Measurements from ENCODE around the gene TMX4. TPM values are rescaled to one million over a fixed set of nuclear protein-coding genes. Genes with fewer than 3 reads are reported as not detected.

TMX4 gene
- total and polyA plus RNA-seq, 2 of the 4 experiments (the other 2 are of a cell fraction), result 5.4 to 13.6 TPM

DNA sequence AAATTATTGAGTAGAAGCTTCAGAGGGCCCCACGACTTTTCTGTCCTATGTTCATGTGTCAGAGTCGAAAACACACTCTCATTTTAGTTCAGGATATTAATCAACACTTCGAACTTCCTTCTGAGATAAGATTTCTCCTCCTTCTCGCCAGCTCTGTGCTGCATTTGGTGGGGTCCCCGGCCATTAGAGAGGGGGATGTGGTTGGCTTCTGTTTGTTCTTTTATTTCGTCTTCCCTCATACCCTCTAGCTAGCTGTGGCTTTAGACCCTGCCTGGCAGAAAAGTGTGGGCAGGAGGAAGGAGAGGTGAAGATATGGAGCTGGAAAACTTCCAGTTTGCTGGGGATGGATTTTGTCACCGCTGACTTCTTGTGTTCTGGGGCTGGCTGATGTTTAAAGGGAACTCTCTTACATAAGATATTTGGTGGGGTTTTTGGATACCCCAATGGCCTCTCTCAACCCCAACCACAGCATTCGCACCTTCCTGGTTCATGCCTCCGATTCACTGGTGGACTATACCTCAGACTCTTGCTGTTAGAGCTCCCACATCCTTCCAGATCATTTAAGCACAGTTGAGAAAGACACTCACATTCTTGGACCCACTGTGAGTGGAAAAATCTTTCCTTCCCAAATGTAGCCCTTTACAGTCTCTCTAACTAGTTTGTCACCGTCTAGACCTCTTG lies 30.7 kb upstream of the TMX4 start:
- no peak overlapping the region for H4K5ac ChIP-seq (ENCODE audit: low read depth, low read length)
- H3K79me1 ChIP-seq (ENCODE audit: low read depth in 1 of 2, low read length in 2 of 2), result no peaks in the 10 kb centered on the region
- H2AK5ac ChIP-seq (ENCODE audit: low read depth, low read length), result no peak overlapping the region
- peaks cover 2% of the 10 kb centered on the region; the same call in 1 of the 2 replicates for H3K27me3 ChIP-seq (ENCODE audit: control insufficient read depth, insufficient read depth, low read length)
- dilution Hi-C loops (cut with HindIII; ENCODE audit: low sequenced_read_pairs, unreplicated experiment) (no loop called here), intact Hi-C loops (cut with micrococcal nuclease) (no loop called here), in situ Hi-C loops (cut with MboI; ENCODE audit: low sequenced_read_pairs) (loop anchor here (10.0 kb wide), 1 partner anchor 335 kb away; no protein-coding TSS in a partner anchor)
- POLR2A ChIA-PET (ENCODE audit: unreplicated experiment), result no interaction called here
- H2BK120ac ChIP-seq (ENCODE audit: low read depth, low read length), result no peak overlapping the region
- CTCF ChIA-PET, result interaction anchor here (0.9 to 1.0 kb wide), 2 partner anchors 114 to 671 kb away, joined by 3 to 5 read pairs; no protein-coding TSS in a partner anchor
- H4K8ac ChIP-seq (ENCODE audit: low read depth in 2 of 2, low read length in 2 of 2), result no peak overlapping the region
- H3K9ac ChIP-seq (ENCODE audit: low read depth, low read length), result no peak overlapping the region
- no peak overlapping the region for H4K91ac ChIP-seq (ENCODE audit: insufficient read depth, low read depth, low read length)
- no peak overlapping the region for H3K18ac ChIP-seq (ENCODE audit: low read depth, low read length)
- ATAC-seq (ENCODE audit: low read depth) (no peak), DNase-seq (no peak)
- no TSS peak for BruUV-seq (replicated peaks)
- WGBS, 2 experiments (ENCODE audit: extremely low coverage in 2 of 2, insufficient read length in 1 of 2), result no CpG with 5 or more reads among the region's 10 CpGs
- H3K9me1 ChIP-seq (ENCODE audit: insufficient read depth, low read length), result no peaks in the 10 kb centered on the region
- H2AK9ac ChIP-seq (replicated peaks; ENCODE audit: low read depth, low read length, poor library complexity), result no peak overlapping the region
- no peaks in the 10 kb centered on the region for H3K36me3 ChIP-seq (ENCODE audit: control insufficient read depth, insufficient read depth, low read length)
- no peak overlapping the region for H2BK5ac ChIP-seq (ENCODE audit: low read depth, low read length, poor library complexity, severe bottlenecking)
- no peak overlapping the region for H2AFZ ChIP-seq (replicated peaks; ENCODE audit: low read length, poor library complexity)
- no peak overlapping the region for H3K23ac ChIP-seq (ENCODE audit: low read depth, low read length)
- H3K9me3 ChIP-seq (ENCODE audit: control insufficient read depth, insufficient read depth, low read length), result peaks cover 2% of the 10 kb centered on the region
- no peak overlapping the region for H2BK20ac ChIP-seq (ENCODE audit: low read depth, low read length)
- no peaks in the 10 kb centered on the region for H4K20me1 ChIP-seq (ENCODE audit: insufficient read depth, low read length)
- H3K56ac ChIP-seq (ENCODE audit: extremely low read depth, insufficient read depth, low read length), result no peak overlapping the region
- H3K4me2 ChIP-seq (ENCODE audit: low read depth, low read length), result no peak overlapping the region
- TF ChIP-seq BHLHE40 (IDR thresholded peaks at IDR 0.05; ENCODE audit: low read depth, low read length) (no peak), FOS (IDR thresholded peaks at IDR 0.05; ENCODE audit: low read depth, low read length) (no peak), RCOR1 (IDR thresholded peaks at IDR 0.05; ENCODE audit: insufficient replicate concordance, low read length) (no peak), CEBPB (IDR thresholded peaks at IDR 0.05; ENCODE audit: low read depth, low read length) (no peak), NFE2L2 (IDR thresholded peaks at IDR 0.05; ENCODE audit: low read depth, low read length) (no peak), RFX5 (IDR thresholded peaks at IDR 0.05; ENCODE audit: low read depth, low read length) (no peak), RAD21 (IDR thresholded peaks at IDR 0.05; ENCODE audit: low read length) (no peak)
- TF ChIP-seq, protein P1, sequence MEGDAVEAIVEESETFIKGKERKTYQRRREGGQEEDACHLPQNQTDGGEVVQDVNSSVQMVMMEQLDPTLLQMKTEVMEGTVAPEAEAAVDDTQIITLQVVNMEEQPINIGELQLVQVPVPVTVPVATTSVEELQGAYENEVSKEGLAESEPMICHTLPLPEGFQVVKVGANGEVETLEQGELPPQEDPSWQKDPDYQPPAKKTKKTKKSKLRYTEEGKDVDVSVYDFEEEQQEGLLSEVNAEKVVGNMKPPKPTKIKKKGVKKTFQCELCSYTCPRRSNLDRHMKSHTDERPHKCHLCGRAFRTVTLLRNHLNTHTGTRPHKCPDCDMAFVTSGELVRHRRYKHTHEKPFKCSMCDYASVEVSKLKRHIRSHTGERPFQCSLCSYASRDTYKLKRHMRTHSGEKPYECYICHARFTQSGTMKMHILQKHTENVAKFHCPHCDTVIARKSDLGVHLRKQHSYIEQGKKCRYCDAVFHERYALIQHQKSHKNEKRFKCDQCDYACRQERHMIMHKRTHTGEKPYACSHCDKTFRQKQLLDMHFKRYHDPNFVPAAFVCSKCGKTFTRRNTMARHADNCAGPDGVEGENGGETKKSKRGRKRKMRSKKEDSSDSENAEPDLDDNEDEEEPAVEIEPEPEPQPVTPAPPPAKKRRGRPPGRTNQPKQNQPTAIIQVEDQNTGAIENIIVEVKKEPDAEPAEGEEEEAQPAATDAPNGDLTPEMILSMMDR (conservative IDR thresholded peaks at IDR 0.05; ENCODE audit: low read depth, low read length), result no peak
- TF ChIP-seq, protein P2, sequence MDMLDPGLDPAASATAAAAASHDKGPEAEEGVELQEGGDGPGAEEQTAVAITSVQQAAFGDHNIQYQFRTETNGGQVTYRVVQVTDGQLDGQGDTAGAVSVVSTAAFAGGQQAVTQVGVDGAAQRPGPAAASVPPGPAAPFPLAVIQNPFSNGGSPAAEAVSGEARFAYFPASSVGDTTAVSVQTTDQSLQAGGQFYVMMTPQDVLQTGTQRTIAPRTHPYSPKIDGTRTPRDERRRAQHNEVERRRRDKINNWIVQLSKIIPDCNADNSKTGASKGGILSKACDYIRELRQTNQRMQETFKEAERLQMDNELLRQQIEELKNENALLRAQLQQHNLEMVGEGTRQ (IDR thresholded peaks at IDR 0.05; ENCODE audit: low read depth, low read length), result no peak
- no peaks in the 10 kb centered on the region for H3K4me1 ChIP-seq (ENCODE audit: control insufficient read depth, insufficient read depth, low read length)
- no peak overlapping the region for H3K4ac ChIP-seq (ENCODE audit: low read depth, low read length)
- no peak overlapping the region for H2BK15ac ChIP-seq (ENCODE audit: low read depth, low read length)
- no peak overlapping the region for H3K14ac ChIP-seq (replicated peaks; ENCODE audit: low read depth, low read length)
- H3K27ac ChIP-seq (ENCODE audit: insufficient read depth, low read length), result no peak overlapping the region
- H3K4me3 ChIP-seq (ENCODE audit: insufficient read depth, low read depth, low read length), result no peak overlapping the region

Measured in IMR-90 (cell line).